ENCODE measurements around the gene HIVEP2.

The HIVEP2 gene

GRCh38 chr6:142952614-142953013 lies 7.6 kb upstream of the HIVEP2 start:
- 0 out of 2 replicates have a peak, but pooled peaks cover 5% of the 10 kb centered on the region for H3K4me1 ChIP-seq (ENCODE audit: insufficient read depth, low read length)
- no peaks in the 10 kb centered on the region for H3K36me3 ChIP-seq (ENCODE audit: insufficient read depth, low read length)
- H3K9me3 ChIP-seq (ENCODE audit: control insufficient read depth, insufficient read depth, low read length): no peaks in the 10 kb centered on the region
- no peak overlapping the region for H3K9ac ChIP-seq (ENCODE audit: low read depth, low read length)

- no peaks in the 10 kb centered on the region for H3K9me3 ChIP-seq (ENCODE audit: control insufficient read depth, insufficient read depth, low read length)
- no peak overlapping the region for H3K9ac ChIP-seq (ENCODE audit: low read depth, low read length)
- H3K4me1 ChIP-seq (ENCODE audit: insufficient read depth, low read length): 0 out of 2 replicates have a peak, but pooled peaks cover 5% of the 10 kb centered on the region
- H3K36me3 ChIP-seq (ENCODE audit: insufficient read depth, low read length): no peaks in the 10 kb centered on the region
These were observed 5.3 kb upstream of the HIVEP2 start for GRCh38 chr6:142950291-142950690.

- peak overlapping the region; percentile 96 for H3K9ac ChIP-seq (ENCODE audit: low read depth, low read length)
- H3K9me3 ChIP-seq (ENCODE audit: control insufficient read depth, insufficient read depth, low read length): no peaks in the 10 kb centered on the region
- H3K4me1 ChIP-seq (ENCODE audit: insufficient read depth, low read length): 0 out of 2 replicates have a peak, but pooled peaks cover 5% of the 10 kb centered on the region
These were observed 2.9 kb upstream of the HIVEP2 start for GRCh38 chr6:142947714-142948480.

GRCh38 chr6:142946924-142947713 lies 2.1 kb upstream of the HIVEP2 start:
- no peaks in the 10 kb centered on the region for H3K9me3 ChIP-seq (ENCODE audit: control insufficient read depth, insufficient read depth, low read length)
- H3K9ac ChIP-seq (ENCODE audit: low read depth, low read length): peak overlapping the region; percentile 96
- 0 out of 2 replicates have a peak, but pooled peaks cover 5% of the 10 kb centered on the region for H3K4me1 ChIP-seq (ENCODE audit: insufficient read depth, low read length)
- no peaks in the 10 kb centered on the region for H3K36me3 ChIP-seq (ENCODE audit: insufficient read depth, low read length)

More at GRCh38 chr6:142947714-142948480, 2.9 kb upstream of the HIVEP2 start:
- no peaks in the 10 kb centered on the region for H3K36me3 ChIP-seq (ENCODE audit: insufficient read depth, low read length)

GRCh38 chr6:142946181-142946923 lies 1.4 kb upstream of the HIVEP2 start:
- Histone ChIP-seq H3K4me1 (ENCODE audit: insufficient read depth, low read length) (0 out of 2 replicates have a peak, but pooled peaks cover 5% of the 10 kb centered on the region), H3K36me3 (ENCODE audit: insufficient read depth, low read length) (no peaks in the 10 kb centered on the region), H3K9ac (ENCODE audit: low read depth, low read length) (peak overlapping the region; percentile 96), H3K9me3 (ENCODE audit: control insufficient read depth, insufficient read depth, low read length) (no peaks in the 10 kb centered on the region)

- Histone ChIP-seq H3K36me3 (ENCODE audit: insufficient read depth, low read length) (no peaks in the 10 kb centered on the region), H3K9ac (ENCODE audit: low read depth, low read length) (peak overlapping the region; percentile 96), H3K9me3 (ENCODE audit: control insufficient read depth, insufficient read depth, low read length) (no peaks in the 10 kb centered on the region), H3K4me1 (ENCODE audit: insufficient read depth, low read length) (0 out of 2 replicates have a peak, but pooled peaks cover 5% of the 10 kb centered on the region)
These were observed 637 bp upstream of the HIVEP2 start for GRCh38 chr6:142945446-142946180.

DNA sequence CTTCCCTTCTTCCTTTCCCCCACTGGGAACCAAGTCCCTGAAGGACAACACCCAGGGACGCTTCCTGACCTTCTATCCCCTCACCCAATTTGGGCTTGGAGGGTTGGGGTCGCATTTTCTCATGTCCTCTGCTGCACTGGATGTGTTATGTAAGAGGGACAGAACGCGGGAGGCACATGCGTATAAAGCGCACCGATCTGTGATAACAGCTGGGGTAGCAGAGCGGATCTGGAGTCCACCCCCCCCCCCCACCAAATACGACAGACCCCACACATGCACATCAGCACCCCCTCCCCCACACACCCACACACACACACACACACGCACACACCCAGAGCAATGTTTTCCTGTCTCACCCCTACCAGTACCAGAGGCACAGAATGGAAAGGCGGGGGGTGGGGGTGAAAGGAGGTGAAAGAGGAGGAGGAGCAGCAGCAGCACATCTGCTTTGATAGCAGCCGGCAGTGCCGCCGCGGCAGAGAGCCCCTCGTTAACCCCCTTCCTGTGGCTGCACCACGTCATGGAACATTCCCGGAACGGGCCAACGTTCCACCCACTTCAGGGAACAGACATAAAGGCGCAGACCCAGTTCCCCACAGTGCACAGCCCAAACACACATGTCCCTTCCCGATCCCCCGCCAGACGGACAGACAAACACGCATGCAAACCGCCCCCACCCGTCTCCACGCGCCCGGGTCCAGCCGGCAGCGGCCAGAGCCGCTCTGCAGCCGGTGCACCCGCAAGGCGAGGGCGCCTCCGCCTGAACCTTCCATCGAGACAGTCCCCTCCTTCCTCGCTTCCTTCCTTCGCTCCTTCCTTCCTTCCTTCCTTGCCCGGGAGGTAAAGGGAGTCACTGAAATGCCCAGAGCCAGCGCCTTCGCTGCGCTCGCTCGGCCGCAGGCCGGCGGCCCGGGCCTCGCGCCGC lies 590 bp downstream of the HIVEP2 start:
- Histone ChIP-seq H3K9me3 (ENCODE audit: control insufficient read depth, insufficient read depth, low read length) (no peaks in the 10 kb centered on the region), H3K9ac (ENCODE audit: low read depth, low read length) (peak overlapping the region; percentile 96), H3K36me3 (ENCODE audit: insufficient read depth, low read length) (no peaks in the 10 kb centered on the region), H3K4me1 (ENCODE audit: insufficient read depth, low read length) (0 out of 2 replicates have a peak, but pooled peaks cover 5% of the 10 kb centered on the region)

DNA sequence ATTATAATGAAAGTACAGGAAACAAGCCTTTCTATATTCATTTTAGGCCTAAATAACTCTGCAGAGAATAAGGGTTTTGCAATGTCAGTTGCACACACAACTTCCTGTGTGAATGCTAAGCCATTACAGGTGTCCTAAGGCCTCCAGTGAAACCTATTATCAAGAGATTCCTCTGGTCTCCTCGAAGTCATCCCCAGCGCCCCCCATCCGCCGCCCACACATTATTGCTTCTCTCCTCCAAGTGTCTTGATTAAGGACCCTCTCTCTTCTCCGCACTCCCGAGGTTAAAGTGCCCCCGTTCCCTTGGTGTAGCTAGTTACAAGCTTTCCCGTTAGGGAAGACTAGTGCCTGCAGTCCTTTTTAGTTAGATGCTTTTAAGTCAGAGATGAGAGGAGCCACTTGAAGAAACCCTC lies 1.3 kb downstream of the HIVEP2 start:
- 0 out of 2 replicates have a peak, but pooled peaks cover 5% of the 10 kb centered on the region for H3K4me1 ChIP-seq (ENCODE audit: insufficient read depth, low read length)
- no peaks in the 10 kb centered on the region for H3K36me3 ChIP-seq (ENCODE audit: insufficient read depth, low read length)
- no peaks in the 10 kb centered on the region for H3K9me3 ChIP-seq (ENCODE audit: control insufficient read depth, insufficient read depth, low read length)
- H3K9ac ChIP-seq (ENCODE audit: low read depth, low read length): peak overlapping the region; percentile 96; the same call in 1 of the 2 replicates

- Histone ChIP-seq H3K9ac (ENCODE audit: low read depth, low read length) (no peak overlapping the region), H3K9me3 (ENCODE audit: control insufficient read depth, insufficient read depth, low read length) (no peaks in the 10 kb centered on the region), H3K36me3 (ENCODE audit: insufficient read depth, low read length) (no peaks in the 10 kb centered on the region), H3K4me1 (ENCODE audit: insufficient read depth, low read length) (no peaks in the 10 kb centered on the region)
These were observed 2.2 kb downstream of the HIVEP2 start for GRCh38 chr6:142942805-142943227.

GRCh38 chr6:142942238-142942637 lies 2.7 kb downstream of the HIVEP2 start:
- Histone ChIP-seq H3K9ac (ENCODE audit: low read depth, low read length) (no peak overlapping the region), H3K4me1 (ENCODE audit: insufficient read depth, low read length) (no peaks in the 10 kb centered on the region), H3K9me3 (ENCODE audit: control insufficient read depth, insufficient read depth, low read length) (no peaks in the 10 kb centered on the region), H3K36me3 (ENCODE audit: insufficient read depth, low read length) (no peaks in the 10 kb centered on the region)

DNA sequence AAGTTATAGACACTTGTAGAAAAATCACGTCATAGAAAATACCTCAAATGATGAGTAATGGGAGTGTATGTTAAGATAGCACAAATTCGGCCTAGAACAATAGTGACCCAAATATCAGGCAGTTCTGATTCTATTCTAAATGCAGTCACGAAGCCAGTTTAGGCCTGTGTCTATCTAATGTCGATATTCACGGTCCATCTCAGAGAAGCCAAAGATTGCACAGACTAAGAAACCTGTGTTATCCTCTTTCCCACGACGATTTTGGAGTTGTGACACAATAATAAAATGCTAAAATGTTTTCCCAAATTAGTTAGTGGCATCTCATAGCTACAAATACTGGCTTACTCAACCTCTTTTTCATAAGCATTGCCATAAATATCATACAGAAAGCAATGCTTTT lies 4.0 kb downstream of the HIVEP2 start:
- H3K4me1 ChIP-seq (ENCODE audit: insufficient read depth, low read length): no peaks in the 10 kb centered on the region
- no peaks in the 10 kb centered on the region for H3K36me3 ChIP-seq (ENCODE audit: insufficient read depth, low read length)
- H3K9me3 ChIP-seq (ENCODE audit: control insufficient read depth, insufficient read depth, low read length): no peaks in the 10 kb centered on the region
- no peak overlapping the region for H3K9ac ChIP-seq (ENCODE audit: low read depth, low read length)

DNA sequence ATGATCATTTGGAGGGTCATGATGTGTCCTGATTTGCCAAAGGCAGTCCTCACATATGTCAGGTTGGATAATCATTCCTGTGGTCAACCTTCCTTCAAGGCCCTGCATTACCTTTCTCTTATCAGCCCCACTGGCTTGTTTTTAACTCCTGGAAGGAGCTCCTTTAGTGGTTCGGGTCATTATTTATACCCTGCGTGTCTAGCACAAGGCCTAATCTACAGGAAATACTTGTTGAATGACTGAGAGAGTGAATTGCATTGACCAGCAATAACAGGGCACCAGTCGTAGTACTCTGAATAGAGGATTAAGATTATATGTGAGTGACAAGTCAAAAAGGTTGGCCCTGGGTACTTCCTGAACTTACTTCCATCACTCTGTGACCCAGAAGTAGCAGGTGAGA lies 4.5 kb downstream of the HIVEP2 start:
- H3K4me1 ChIP-seq (ENCODE audit: insufficient read depth, low read length): no peaks in the 10 kb centered on the region
- H3K9me3 ChIP-seq (ENCODE audit: control insufficient read depth, insufficient read depth, low read length): no peaks in the 10 kb centered on the region
- H3K36me3 ChIP-seq (ENCODE audit: insufficient read depth, low read length): no peaks in the 10 kb centered on the region
- no peak overlapping the region for H3K9ac ChIP-seq (ENCODE audit: low read depth, low read length)

- Histone ChIP-seq H3K36me3 (ENCODE audit: insufficient read depth, low read length) (no peaks in the 10 kb centered on the region), H3K9me3 (ENCODE audit: control insufficient read depth, insufficient read depth, low read length) (no peaks in the 10 kb centered on the region), H3K9ac (ENCODE audit: low read depth, low read length) (no peak overlapping the region), H3K4me1 (ENCODE audit: insufficient read depth, low read length) (no peaks in the 10 kb centered on the region)
These were observed 6.5 kb downstream of the HIVEP2 start for GRCh38 chr6:142938510-142938909.
